GM12891 (cell line): ENCODE data around the gene HOOK2.

ENCODE experiments used
- DNase-seq: peaks from one replicate; pipeline ENCODE4 v3.0.0; 2011; ENCODE audit warnings: low spot score; ENCODE audit not compliant: insufficient read length
- FAIRE-seq: peaks from 2 replicates; lab custom pipeline; 2011; peaks lifted over from hg19 to GRCh38; lab: Jason Lieb, UNC
- PAX5 ChIP-seq: IDR thresholded peaks from 2 replicates; pipeline ENCODE4 v1.6.1; 2011; ENCODE audit warnings: low read length, moderate library complexity, mild to moderate bottlenecking; ENCODE audit not compliant: insufficient read depth, severe bottlenecking
- POLR2A ChIP-seq: IDR thresholded peaks from 2 replicates; pipeline ENCODE4 v1.6.1; 2011; ENCODE audit warnings: low read depth, low read length, control low read depth
- POLR2AphosphoS5 ChIP-seq: IDR thresholded peaks from 2 replicates; pipeline ENCODE4 v1.6.1; 2011; ENCODE audit warnings: low read depth, low read length, control low read depth
- POU2F2 ChIP-seq: IDR thresholded peaks from 2 replicates; pipeline ENCODE4 v1.6.1; 2011; ENCODE audit warnings: low read depth, mild to moderate bottlenecking, control low read depth, low read length, moderate library complexity
- SPI1 ChIP-seq: IDR thresholded peaks from 2 replicates; pipeline ENCODE4 v1.6.1; 2011; ENCODE audit warnings: low read depth, low read length, control low read depth
- TAF1 ChIP-seq: IDR thresholded peaks from 2 replicates; pipeline ENCODE4 v1.6.1; 2011; ENCODE audit warnings: low read depth, low read length, control low read depth

Gene HOOK2

GRCh38 chr19:12783849-12784393, 8.6 kb upstream of the HOOK2 start:
- no peak for FAIRE-seq
- no peak for TF ChIP-seq POLR2AphosphoS5
- no peak for TF ChIP-seq POLR2A
- TF ChIP-seq SPI1 = no peak
- TF ChIP-seq TAF1 = no peak
- TF ChIP-seq PAX5 = no peak
- TF ChIP-seq POU2F2 = no peak
- DNase-seq = no peak

- TF ChIP-seq POU2F2 = 0 out of 2 replicates have a peak, but pooled peaks have one; percentile 24
- no peak for TF ChIP-seq SPI1
- DNase-seq = no peak
- FAIRE-seq = no peak
These were observed 8.0 kb upstream of the HOOK2 start for GRCh38 chr19:12783291-12783848.

- FAIRE-seq (peak; percentile 92), DNase-seq (no peak)
These were observed 7.3 kb upstream of the HOOK2 start for GRCh38 chr19:12782424-12783290.

GRCh38 chr19:12782174-12782423, 6.7 kb upstream of the HOOK2 start:
- TF ChIP-seq SPI1 (no peak), PAX5 (no peak), POLR2A (0 out of 2 replicates have a peak, but pooled peaks have one; percentile 23), TAF1 (no peak)
- FAIRE-seq = no peak
- DNase-seq = no peak

More at GRCh38 chr19:12782424-12783290, 7.3 kb upstream of the HOOK2 start:
- TF ChIP-seq SPI1 = 0 out of 2 replicates have a peak, but pooled peaks have one; percentile 21
- TF ChIP-seq POLR2AphosphoS5 = no peak
- TF ChIP-seq PAX5 = peak; percentile 47
- 0 out of 2 replicates have a peak, but pooled peaks have one; percentile 10 for TF ChIP-seq POU2F2

- DNase-seq (no peak), FAIRE-seq (peak; percentile 38)
- no peak for TF ChIP-seq SPI1
- no peak for TF ChIP-seq POLR2AphosphoS5
- TF ChIP-seq TAF1 = no peak
- TF ChIP-seq POU2F2 = no peak
- no peak for TF ChIP-seq PAX5
- no peak for TF ChIP-seq POLR2A
These were observed 4.0 kb upstream of the HOOK2 start for GRCh38 chr19:12779162-12779993.

- TF ChIP-seq TAF1 (no peak), SPI1 (no peak), POLR2A (no peak), POU2F2 (no peak), POLR2AphosphoS5 (no peak), PAX5 (no peak)
- DNase-seq (no peak), FAIRE-seq (no peak)
These were observed 3.5 kb upstream of the HOOK2 start for GRCh38 chr19:12778905-12779161.

GRCh38 chr19:12778017-12778904, 2.9 kb upstream of the HOOK2 start:
- no peak for DNase-seq

GRCh38 chr19:12777217-12778016, 2.1 kb upstream of the HOOK2 start:
- DNase-seq (peak; percentile 80), FAIRE-seq (peak; percentile 89)
- TF ChIP-seq POLR2A (no peak), POLR2AphosphoS5 (no peak), SPI1 (no peak), PAX5 (no peak), POU2F2 (0 out of 2 replicates have a peak, but pooled peaks have one; percentile 8), TAF1 (no peak)

More at GRCh38 chr19:12778017-12778904, 2.9 kb upstream of the HOOK2 start:
- no peak for FAIRE-seq
- TF ChIP-seq PAX5 (no peak), POU2F2 (no peak; the same call in 1 of the 2 replicates), POLR2AphosphoS5 (peak; percentile 42; the same call in 1 of the 2 replicates), SPI1 (no peak), POLR2A (peak; percentile 54)
